ENCODE data around the gene RUFY3. TPM values are rescaled to one million over a fixed set of nuclear protein-coding genes. Genes with fewer than 3 reads are reported as not detected.
"Not testable (repeated sequence)": the region's sequence is repeated elsewhere in the genome, so short reads cannot be mapped to it uniquely, and the experiment has no call there.

Gene RUFY3
- total RNA-seq, 3 donors from 2014 or later: 60.0 to 95.9 (median 83.6) TPM

DNA sequence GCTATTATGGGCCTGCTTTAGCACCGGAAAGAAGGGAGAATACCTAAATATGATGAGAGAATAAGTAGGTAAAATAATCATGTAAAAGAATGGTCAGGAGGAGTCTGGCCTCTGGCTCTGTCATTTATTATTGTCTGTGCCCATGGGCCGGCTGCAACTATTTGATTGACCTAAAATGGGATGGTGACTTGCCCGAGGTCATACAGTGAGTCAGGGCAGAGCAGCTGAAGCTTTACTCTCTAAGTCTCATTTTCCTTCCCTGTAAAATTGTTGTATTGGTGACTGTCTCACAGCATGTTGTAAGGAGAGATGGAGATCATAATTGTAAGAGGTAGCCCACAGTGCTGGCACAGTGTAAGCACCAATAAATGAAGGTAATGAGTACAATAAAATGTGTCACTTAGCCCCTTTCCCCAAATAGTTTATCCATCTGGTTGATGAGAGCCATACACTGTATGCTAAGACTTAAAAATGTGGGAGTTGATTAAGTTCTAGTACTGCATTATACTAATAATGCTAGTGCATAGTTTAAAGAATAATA is 39.6 kb downstream of the RUFY3 start:
- no peak overlapping the region for H3K27ac ChIP-seq
- H3K9me3 ChIP-seq: no peaks in the 10 kb centered on the region
- peaks cover under 1% of the 10 kb centered on the region for H3K36me3 ChIP-seq
- no peaks in the 10 kb centered on the region for H3K27me3 ChIP-seq
- no peak for TF ChIP-seq CTCF (IDR thresholded peaks at IDR 0.05)
- no peak for TF ChIP-seq POLR2AphosphoS5 (IDR thresholded peaks at IDR 0.05)
- no peak for TF ChIP-seq POLR2A (IDR thresholded peaks at IDR 0.05)
- no peak overlapping the region for H3K4me3 ChIP-seq
- no peaks in the 10 kb centered on the region for H3K4me1 ChIP-seq
- intact Hi-C loops (cut with DNase I; ENCODE audit: low total_unique reads): no loop called here
- DNase-seq (ENCODE audit: low spot score in 2 of 2): no peak

GRCh38 chr4:70765368-70765767 is 43.6 kb downstream of the RUFY3 start:
- H3K36me3 ChIP-seq: peaks cover 5% of the 10 kb centered on the region
- H3K4me3 ChIP-seq: no peak overlapping the region
- no peaks in the 10 kb centered on the region for H3K27me3 ChIP-seq
- no peak for DNase-seq (ENCODE audit: low spot score in 2 of 2)
- H3K9me3 ChIP-seq: no peaks in the 10 kb centered on the region
- H3K4me1 ChIP-seq: no peaks in the 10 kb centered on the region
- intact Hi-C loops (cut with DNase I; ENCODE audit: low total_unique reads): no loop called here
- H3K27ac ChIP-seq: no peak overlapping the region
- TF ChIP-seq CTCF (IDR thresholded peaks at IDR 0.05): no peak

- Histone ChIP-seq H3K9me3 (no peaks in the 10 kb centered on the region), H3K27ac (no peak overlapping the region), H3K4me3 (no peak overlapping the region), H3K27me3 (no peaks in the 10 kb centered on the region), H3K4me1 (no peaks in the 10 kb centered on the region), H3K36me3 (peaks cover 5% of the 10 kb centered on the region)
- DNase-seq (ENCODE audit: low spot score in 2 of 2): no peak
- TF ChIP-seq CTCF (IDR thresholded peaks at IDR 0.05) (no peak), POLR2A (IDR thresholded peaks at IDR 0.05) (no peak)
- intact Hi-C loops (cut with DNase I; ENCODE audit: low total_unique reads): no loop called here
Observed at GRCh38 chr4:70768301-70768948, 46.7 kb downstream of the RUFY3 start.

DNA sequence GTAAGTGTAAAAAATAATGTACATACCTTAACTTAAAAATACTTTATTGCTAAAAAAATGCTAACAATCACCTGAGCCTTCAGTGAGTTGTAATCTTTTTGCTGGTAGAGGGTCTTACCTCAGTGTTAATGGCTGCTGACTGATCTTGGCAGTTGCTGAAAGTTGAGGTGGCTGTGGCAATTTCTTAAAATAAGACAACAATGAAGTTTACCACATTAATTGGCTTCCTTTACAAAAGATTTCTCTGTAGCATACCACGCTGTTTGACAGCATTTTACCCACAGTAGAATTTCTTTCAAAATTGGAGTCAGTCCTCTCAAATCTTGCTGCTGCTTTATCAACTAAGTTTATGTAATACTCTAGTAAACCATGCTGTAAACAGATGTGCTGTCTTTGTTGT is 47.6 kb downstream of the RUFY3 start:
- H3K27me3 ChIP-seq; intact Hi-C loops (cut with DNase I; ENCODE audit: low total_unique reads); H3K4me3 ChIP-seq; H3K9me3 ChIP-seq; H3K4me1 ChIP-seq; H3K27ac ChIP-seq; H3K36me3 ChIP-seq; DNase-seq (ENCODE audit: low spot score in 2 of 2): not testable (repeated sequence)

DNA sequence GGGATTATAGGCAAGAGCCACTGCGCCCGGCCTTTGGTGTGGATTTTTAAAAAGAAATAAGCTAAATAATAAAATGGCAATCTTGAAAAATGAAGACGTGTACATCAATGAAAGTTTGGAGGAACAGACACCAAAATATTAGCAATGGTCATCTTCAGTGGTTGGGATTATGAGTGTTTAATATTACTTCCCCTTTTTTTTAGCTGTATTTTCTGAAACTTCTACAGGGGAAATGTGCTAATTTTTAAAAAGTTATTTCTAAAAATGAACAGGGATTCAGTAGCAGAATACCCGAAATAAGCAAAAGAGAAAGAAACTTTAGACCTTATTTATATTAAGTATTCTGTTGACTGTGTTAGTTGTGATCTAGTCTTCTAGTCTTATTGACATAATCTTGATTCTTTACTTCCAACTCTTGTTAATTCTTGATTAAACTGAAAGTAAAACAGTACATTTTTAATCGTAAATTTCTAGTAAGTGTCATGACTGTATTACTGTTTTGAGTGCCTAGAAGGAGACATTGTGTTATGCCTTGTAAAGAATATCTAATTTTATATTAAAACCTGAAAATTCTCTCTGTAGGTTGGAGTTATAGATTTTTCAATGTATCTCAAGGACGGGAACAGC is 51.3 kb downstream of the RUFY3 start:
- Histone ChIP-seq H3K27ac (no peak overlapping the region), H3K4me3 (no peak overlapping the region), H3K27me3 (no peaks in the 10 kb centered on the region), H3K36me3 (peaks cover 5% of the 10 kb centered on the region), H3K9me3 (no peaks in the 10 kb centered on the region), H3K4me1 (no peaks in the 10 kb centered on the region)
- intact Hi-C loops (cut with DNase I; ENCODE audit: low total_unique reads): no loop called here
- TF ChIP-seq CTCF (IDR thresholded peaks at IDR 0.05) (no peak), POLR2AphosphoS5 (IDR thresholded peaks at IDR 0.05) (no peak), POLR2A (IDR thresholded peaks at IDR 0.05) (no peak)
- no peak for DNase-seq (ENCODE audit: low spot score in 2 of 2)
